GM18907 (cell line): ENCODE results near the gene SYDE2.
A peak's percentile ranks its signal among the peaks of the same experiment; 100 is the strongest.
"Not testable (repeated sequence)": the region's sequence is repeated elsewhere in the genome, so short reads cannot be mapped to it uniquely, and the experiment has no call there.

Experiments used
- ATAC-seq: cut with Tn5 transposase; IDR thresholded peaks from one replicate; pipeline ENCODE4 v1.9.1; 2021; ENCODE audit warnings: mild to moderate bottlenecking, moderate library complexity; ENCODE audit not compliant: unreplicated experiment

Gene SYDE2

GRCh38 chr1:85219853-85220610 is 19.2 kb upstream of the SYDE2 start:
- no peak for ATAC-seq

GRCh38 chr1:85216697-85217096 is 15.9 kb upstream of the SYDE2 start:
- no peak for ATAC-seq

GRCh38 chr1:85214654-85215053 is 13.8 kb upstream of the SYDE2 start:
- ATAC-seq: no peak

- no peak for ATAC-seq
Measured at GRCh38 chr1:85208488-85208887, 7.7 kb upstream of the SYDE2 start.

- no peak for ATAC-seq
Measured at GRCh38 chr1:85203573-85204171, 2.9 kb upstream of the SYDE2 start.

GRCh38 chr1:85202864-85203255 is 2.0 kb upstream of the SYDE2 start:
- no peak for ATAC-seq

- ATAC-seq: peak; percentile 27
Measured at GRCh38 chr1:85202092-85202863, 1.5 kb upstream of the SYDE2 start.

GRCh38 chr1:85201340-85202091 is 700 bp upstream of the SYDE2 start:
- ATAC-seq: peak; percentile 49

- no peak for ATAC-seq
Measured at GRCh38 chr1:85199667-85200462, 951 bp downstream of the SYDE2 start.

GRCh38 chr1:85198864-85199263 is 2.0 kb downstream of the SYDE2 start:
- no peak for ATAC-seq

- ATAC-seq: no peak
Measured at GRCh38 chr1:85196358-85196757, 4.5 kb downstream of the SYDE2 start.

- no peak for ATAC-seq
Measured at GRCh38 chr1:85195703-85196102, 5.1 kb downstream of the SYDE2 start.

GRCh38 chr1:85192129-85192528 is 8.7 kb downstream of the SYDE2 start:
- not testable (repeated sequence) for ATAC-seq

GRCh38 chr1:85189120-85189519 is 11.7 kb downstream of the SYDE2 start:
- ATAC-seq: no peak

GRCh38 chr1:85188530-85188929 is 12.3 kb downstream of the SYDE2 start:
- ATAC-seq: no peak

- ATAC-seq: not testable (repeated sequence)
Measured at GRCh38 chr1:85187021-85187420, 13.8 kb downstream of the SYDE2 start.

- ATAC-seq: no peak
Measured at GRCh38 chr1:85184245-85184644, 16.6 kb downstream of the SYDE2 start.

- ATAC-seq: no peak
Measured at GRCh38 chr1:85182700-85183099, 18.1 kb downstream of the SYDE2 start.

- no peak for ATAC-seq
Measured at GRCh38 chr1:85180869-85181268, 19.9 kb downstream of the SYDE2 start.

GRCh38 chr1:85179522-85179921 is 21.3 kb downstream of the SYDE2 start:
- ATAC-seq: no peak
